B cell (primary cell): ENCODE data around the gene MT1X. TPM values are rescaled to one million over a fixed set of nuclear protein-coding genes. Genes with fewer than 3 reads are reported as not detected.

Experiments
- ATAC-seq: fragments of 200-7000 bp; cut with Tn5 transposase; one replicate; pipeline ENCODE4 v1.10.0; 2021; ENCODE audit warnings: low read depth, mild to moderate bottlenecking, moderate number of reproducible peaks, moderate library complexity
- CTCF ChIA-PET: fragments of 350-600 bp; sonication (Branson Sonifier 250); formaldehyde crosslinking; loops from one replicate; lab custom pipeline; 2021; ENCODE audit warnings: antibody characterized with exemption, inconsistent platforms; lab: Charles Lee
- POLR2A ChIA-PET: fragments of 350-600 bp; sonication (Branson Sonifier 250); formaldehyde crosslinking; loops from one replicate; lab custom pipeline; 2021; ENCODE audit warnings: antibody characterized with exemption; lab: Charles Lee
- DNase-seq: peaks from one replicate; pipeline ENCODE4 v3.0.0; 2013
- H2AFZ ChIP-seq: 2 replicates; pipeline ENCODE4 v1.6.1; 2012; ENCODE audit warnings: mild to moderate bottlenecking, low read depth, low read length; ENCODE audit not compliant: insufficient read depth, poor library complexity, severe bottlenecking
- H3K27ac ChIP-seq, 2 donors: 1 replicate in 1 of 2; 2 replicates in 1 of 2; pipeline ENCODE4 v1.5.1; 2012 to 2013; ENCODE audit warnings: low read length in 2 of 2, mild to moderate bottlenecking in 2 of 2, moderate library complexity in 1 of 2
- H3K27me3 ChIP-seq, 4 experiments: fragments of 200-600 bp in 1 of 4; sonication (generic) in 1 of 4; replicated peaks in 1 of 4; 1 replicate in 2 of 4; 2 replicates in 2 of 4; pipeline versions ENCODE4 v1.6.1 to v1.7.0; 2013 to 2016; ENCODE audit warnings: low read length in 3 of 4, mild to moderate bottlenecking in 2 of 4, mixed read lengths in 1 of 4, moderate library complexity in 1 of 4; ENCODE audit not compliant: insufficient read depth in 4 of 4, control insufficient read depth in 3 of 4; ENCODE audit errors: control extremely low read depth in 1 of 4
- H3K36me3 ChIP-seq, 2 experiments: replicated peaks in 1 of 2; 1 replicate in 1 of 2; 2 replicates in 1 of 2; pipeline versions ENCODE4 v1.6.1 to v1.7.1; 2013; ENCODE audit warnings: low read length in 1 of 2; ENCODE audit not compliant: insufficient read depth in 2 of 2, control insufficient read depth in 1 of 2; ENCODE audit errors: control extremely low read depth in 1 of 2, extremely low read depth in 1 of 2
- H3K4me1 ChIP-seq, 2 donors: fragments of 200-600 bp in 1 of 2; sonication (generic) in 1 of 2; 1 replicate in 1 of 2; 2 replicates in 1 of 2; pipeline versions ENCODE4 v1.5.1 to v1.6.1; 2013 to 2017; ENCODE audit warnings: low read length in 2 of 2; ENCODE audit not compliant: control insufficient read depth in 2 of 2, insufficient read depth in 2 of 2
- H3K4me2 ChIP-seq: replicated peaks from 2 replicates; pipeline ENCODE3; 2012; ENCODE audit warnings: mild to moderate bottlenecking, low read depth, low read length; ENCODE audit not compliant: poor library complexity, severe bottlenecking
- H3K4me3 ChIP-seq, 5 experiments: fragments of 200-600 bp in 1 of 5; sonication (generic) in 1 of 5; 1 replicate in 3 of 5; 2 replicates in 2 of 5; pipeline versions ENCODE4 v1.5.1 to v1.7.0; 2011 to 2016; ENCODE audit warnings: low read length in 4 of 5, mild to moderate bottlenecking in 4 of 5, low read depth in 2 of 5, control low read depth in 1 of 5, moderate library complexity in 1 of 5; ENCODE audit not compliant: insufficient read depth in 1 of 5; ENCODE audit errors: control extremely low read depth in 1 of 5, extremely low read depth in 1 of 5
- H3K79me2 ChIP-seq: fragments of 200-600 bp; sonication (generic); one replicate; pipeline ENCODE4 v1.6.0; 2016; ENCODE audit warnings: low read length; ENCODE audit not compliant: control insufficient read depth, insufficient read depth
- H3K9ac ChIP-seq: fragments of 200-600 bp; sonication (generic); 2 replicates; pipeline ENCODE4 v1.6.1; 2017; ENCODE audit warnings: mild to moderate bottlenecking, low read length, moderate library complexity
- H3K9me3 ChIP-seq, 3 donors: one replicate each; pipeline versions ENCODE4 v1.6.1 to v1.7.1; 2013; ENCODE audit warnings: low read length in 2 of 3; ENCODE audit not compliant: control insufficient read depth in 2 of 3, insufficient read depth in 1 of 3; ENCODE audit errors: control extremely low read depth in 1 of 3
- H4K20me1 ChIP-seq: 2 replicates; pipeline ENCODE4 v1.6.0; 2012; ENCODE audit warnings: mild to moderate bottlenecking, low read length; ENCODE audit not compliant: insufficient read depth, control insufficient read depth, poor library complexity, severe bottlenecking
- H3K27ac Mint-ChIP-seq: one replicate; pipeline ENCODE4 v1.8.0; 2021; ENCODE audit warnings: mixed read lengths
- H3K27me3 Mint-ChIP-seq: one replicate; pipeline ENCODE4 v1.8.0; 2021; ENCODE audit warnings: mixed read lengths
- H3K4me1 Mint-ChIP-seq: one replicate; pipeline ENCODE4 v1.8.0; 2021; ENCODE audit warnings: mixed read lengths
- H3K4me3 Mint-ChIP-seq: one replicate; pipeline ENCODE4 v1.8.0; 2021; ENCODE audit warnings: mixed read lengths
- H3K9me3 Mint-ChIP-seq: one replicate; pipeline ENCODE4 v1.8.0; 2022; ENCODE audit warnings: mixed read lengths; ENCODE audit not compliant: insufficient read depth
- CTCF ChIP-seq: fragments of 200-600 bp; IDR thresholded peaks from one replicate; pipeline ENCODE4 v1.8.0; 2022; ENCODE audit warnings: antibody characterized with exemption, mild to moderate bottlenecking
- EZH2 ChIP-seq: IDR thresholded peaks from 2 replicates; pipeline ENCODE4 v1.6.1; 2012; ENCODE audit warnings: borderline replicate concordance, low read depth, mild to moderate bottlenecking, moderate library complexity, low read length; ENCODE audit not compliant: insufficient read depth, poor library complexity, severe bottlenecking
- WGBS: methylation state at CpG from one replicate; pipeline ENCODE4 v1.1.5; 2013; ENCODE audit warnings: missing lambda C conversion rate; ENCODE audit not compliant: insufficient coverage; 5-methylcytosine and 5-hydroxymethylcytosine counted together
- intact Hi-C: fragments of 100-400 bp; cut with micrococcal nuclease; formaldehyde crosslinking; loops from one replicate; pipeline ENCODE4 v1.10.0; 2022
- polyA plus RNA-seq: library from polyadenylated mRNA; depleted of rRNA; stranded (reverse); fragments of >200 nt; gene quantifications from 2 replicates; pipeline ENCODE4 v1.2.3, GENCODE V29; 2012
- total RNA-seq, 2 donors: library from RNA; stranded (reverse); fragments of 120-200 nt in 1 of 2; gene quantifications; 1 replicate in 1 of 2; 2 replicates in 1 of 2; pipeline versions ENCODE4 v1.2.3 to v1.2.4, GENCODE V29; 2013 to 2022

The MT1X gene
- total and polyA plus RNA-seq, 2 donors (not counting 1 experiment from before 2014, with no cell fraction given) = 9.1 to 17.2 TPM

GRCh38 chr16:56669840-56670619 is 12.2 kb upstream of the MT1X start:
- DNase-seq (no peak), ATAC-seq (no peak)
- H3K9me3 Mint-ChIP-seq = no peaks in the 10 kb centered on the region
- H4K20me1 ChIP-seq = no peaks in the 10 kb centered on the region
- peaks cover 9% of the 10 kb centered on the region for H3K4me1 Mint-ChIP-seq
- H3K27ac Mint-ChIP-seq = no peak overlapping the region
- no peaks in the 10 kb centered on the region for H3K79me2 ChIP-seq
- TF ChIP-seq EZH2 (no peak), CTCF (no peak)
- no peak overlapping the region for H3K4me2 ChIP-seq
- intact Hi-C loops = no loop called here
- no peak overlapping the region for H3K9ac ChIP-seq
- CTCF ChIA-PET = no interaction called here
- no peak overlapping the region for H3K4me3 Mint-ChIP-seq
- peaks cover 85% of the 10 kb centered on the region for H3K27me3 Mint-ChIP-seq
- no peak overlapping the region for H3K27ac ChIP-seq
- no peak overlapping the region for H2AFZ ChIP-seq
- no peaks in the 10 kb centered on the region for H3K36me3 ChIP-seq
- POLR2A ChIA-PET = no interaction called here
- no peak overlapping the region for H3K4me3 ChIP-seq
- 13% methylated on average over 11 of the region's 19 CpGs for WGBS
- H3K9me3 ChIP-seq = peaks cover 0 to 3% (median 0%) of the 10 kb centered on the region in 3 donors
- peaks cover 6 to 7% of the 10 kb centered on the region in 2 donors for H3K4me1 ChIP-seq
- peaks cover 0 to 68% (median 30%) of the 10 kb centered on the region in 4 experiments for H3K27me3 ChIP-seq

GRCh38 chr16:56670620-56670934 is 11.7 kb upstream of the MT1X start:
- no peak overlapping the region for H3K4me3 Mint-ChIP-seq

More at GRCh38 chr16:56670620-56670934, 11.7 kb upstream of the MT1X start:
- H3K9me3 Mint-ChIP-seq = no peaks in the 10 kb centered on the region
- TF ChIP-seq EZH2 = no peak
- no peak for TF ChIP-seq CTCF
- no peak for ATAC-seq
- intact Hi-C loops = no loop called here
- Histone ChIP-seq H4K20me1 (no peaks in the 10 kb centered on the region), H3K9me3 (peaks cover 0 to 3% (median 0%) of the 10 kb centered on the region in 3 donors), H3K4me1 (peaks cover 10% of the 10 kb centered on the region in 2 donors), H2AFZ (no peak overlapping the region), H3K79me2 (no peaks in the 10 kb centered on the region), H3K36me3 (no peaks in the 10 kb centered on the region), H3K4me3 (no peak overlapping the region), H3K27me3 (peaks cover 0 to 67% (median 34%) of the 10 kb centered on the region in 4 experiments), H3K4me2 (no peak overlapping the region), H3K9ac (no peak overlapping the region), H3K27ac (no peak overlapping the region)
- WGBS = 56% methylated on average over 1 of the region's 2 CpGs
- H3K27ac Mint-ChIP-seq = no peak overlapping the region
- ChIA-PET CTCF (no interaction called here), POLR2A (no interaction called here)
- H3K27me3 Mint-ChIP-seq = peaks cover 85% of the 10 kb centered on the region
- peaks cover 12% of the 10 kb centered on the region for H3K4me1 Mint-ChIP-seq
- no peak for DNase-seq
